PFSK-1 (cell line): ENCODE data around the gene KYAT1.

ENCODE experiments used
- FOXP2 ChIP-seq: optimal IDR thresholded peaks from 2 replicates; pipeline ENCODE3; 2011; ENCODE audit warnings: borderline replicate concordance, control low read depth, inconsistent platforms; ENCODE audit not compliant: insufficient read depth; ENCODE audit errors: extremely low read length, extremely low read depth
- POLR2AphosphoS5 ChIP-seq: IDR thresholded peaks from 2 replicates; pipeline ENCODE4 v1.6.1; 2012; ENCODE audit warnings: low read depth, mild to moderate bottlenecking, control low read depth, low read length, moderate library complexity
- TAF1 ChIP-seq: IDR thresholded peaks from 2 replicates; pipeline ENCODE4 v1.6.1; 2012; ENCODE audit warnings: low read length, control low read depth, borderline replicate concordance; ENCODE audit not compliant: insufficient read depth
- TF ChIP-seq, protein P1 (sequence below), 2 experiments: IDR thresholded peaks; 2 replicates each; pipeline versions ENCODE4 v1.6.1 to v1.8.0; 2011 to 2012; ENCODE audit warnings: low read depth in 2 of 2, low read length in 2 of 2, control low read depth in 1 of 2, inconsistent platforms in 1 of 2, mild to moderate bottlenecking in 1 of 2, moderate library complexity in 1 of 2; ENCODE audit not compliant: insufficient read depth in 1 of 2

DNA sequence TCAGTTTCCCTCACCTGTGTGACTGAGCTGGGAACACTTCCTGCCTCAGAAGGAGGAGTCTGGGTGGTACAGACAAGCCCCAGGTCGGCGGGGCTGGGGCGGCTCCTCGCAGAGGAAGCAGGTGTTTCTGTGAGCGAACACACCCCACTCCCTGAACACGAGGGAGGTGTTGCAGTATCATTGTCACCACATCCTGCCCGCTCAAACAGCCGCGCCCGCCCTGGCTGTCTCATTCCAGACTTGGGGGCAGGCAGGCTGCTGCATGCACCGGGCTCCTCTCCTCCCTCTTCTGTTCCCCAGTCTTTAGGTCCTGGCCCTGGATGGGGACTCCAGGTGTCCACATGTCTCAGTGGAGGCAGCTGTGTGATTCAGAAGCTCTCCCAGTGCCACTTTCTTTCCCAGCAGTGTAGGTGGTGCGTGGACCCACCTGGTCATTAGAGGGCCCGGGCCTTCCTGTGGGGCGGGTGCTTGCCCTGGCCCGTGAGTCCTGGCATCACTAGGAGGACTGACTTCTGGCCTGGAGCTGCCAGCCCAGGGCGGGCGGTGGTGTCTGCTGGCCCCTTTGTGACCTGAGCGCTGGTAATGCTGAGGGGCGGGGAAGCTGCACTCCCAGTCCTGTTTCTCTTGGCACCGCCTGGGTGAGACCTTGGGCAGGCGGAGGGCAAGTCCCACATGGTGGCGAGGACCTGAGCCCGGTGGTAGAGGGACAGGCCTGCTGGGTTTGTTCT, 20.8 kb upstream of the KYAT1 start:
- TF ChIP-seq TAF1 (no peak), POLR2AphosphoS5 (no peak), FOXP2 (no peak)
- TF ChIP-seq, protein P1, sequence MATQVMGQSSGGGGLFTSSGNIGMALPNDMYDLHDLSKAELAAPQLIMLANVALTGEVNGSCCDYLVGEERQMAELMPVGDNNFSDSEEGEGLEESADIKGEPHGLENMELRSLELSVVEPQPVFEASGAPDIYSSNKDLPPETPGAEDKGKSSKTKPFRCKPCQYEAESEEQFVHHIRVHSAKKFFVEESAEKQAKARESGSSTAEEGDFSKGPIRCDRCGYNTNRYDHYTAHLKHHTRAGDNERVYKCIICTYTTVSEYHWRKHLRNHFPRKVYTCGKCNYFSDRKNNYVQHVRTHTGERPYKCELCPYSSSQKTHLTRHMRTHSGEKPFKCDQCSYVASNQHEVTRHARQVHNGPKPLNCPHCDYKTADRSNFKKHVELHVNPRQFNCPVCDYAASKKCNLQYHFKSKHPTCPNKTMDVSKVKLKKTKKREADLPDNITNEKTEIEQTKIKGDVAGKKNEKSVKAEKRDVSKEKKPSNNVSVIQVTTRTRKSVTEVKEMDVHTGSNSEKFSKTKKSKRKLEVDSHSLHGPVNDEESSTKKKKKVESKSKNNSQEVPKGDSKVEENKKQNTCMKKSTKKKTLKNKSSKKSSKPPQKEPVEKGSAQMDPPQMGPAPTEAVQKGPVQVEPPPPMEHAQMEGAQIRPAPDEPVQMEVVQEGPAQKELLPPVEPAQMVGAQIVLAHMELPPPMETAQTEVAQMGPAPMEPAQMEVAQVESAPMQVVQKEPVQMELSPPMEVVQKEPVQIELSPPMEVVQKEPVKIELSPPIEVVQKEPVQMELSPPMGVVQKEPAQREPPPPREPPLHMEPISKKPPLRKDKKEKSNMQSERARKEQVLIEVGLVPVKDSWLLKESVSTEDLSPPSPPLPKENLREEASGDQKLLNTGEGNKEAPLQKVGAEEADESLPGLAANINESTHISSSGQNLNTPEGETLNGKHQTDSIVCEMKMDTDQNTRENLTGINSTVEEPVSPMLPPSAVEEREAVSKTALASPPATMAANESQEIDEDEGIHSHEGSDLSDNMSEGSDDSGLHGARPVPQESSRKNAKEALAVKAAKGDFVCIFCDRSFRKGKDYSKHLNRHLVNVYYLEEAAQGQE (IDR thresholded peaks at IDR 0.05; ENCODE audit: insufficient read depth in 1 of 2, low read depth in 2 of 2, low read length in 2 of 2): no peak
